Transverse colon (tissue), 4 donors: ENCODE data around the gene SDK1. TPM values are rescaled to one million over a fixed set of nuclear protein-coding genes. Genes with fewer than 3 reads are reported as not detected.

ENCODE experiments used
- DNase-seq: peaks from one replicate; pipeline ENCODE4 v3.0.0-alpha.2; 2019
- H3K27ac ChIP-seq, 4 donors: fragments of 200-600 bp; sonication (generic); 2 replicates each; pipeline ENCODE4 v1.5.1; 2016 to 2018; ENCODE audit warnings: inconsistent platforms in 4 of 4
- H3K27me3 ChIP-seq: fragments of 200-600 bp; sonication (generic); 2 replicates; pipeline ENCODE4 v1.5.1; 2017; ENCODE audit warnings: inconsistent platforms
- H3K36me3 ChIP-seq, 4 donors: fragments of 200-600 bp; sonication (generic); 2 replicates each; pipeline ENCODE4 v1.5.1; 2017 to 2019; ENCODE audit warnings: inconsistent platforms in 4 of 4
- H3K4me1 ChIP-seq, 4 donors: fragments of 200-600 bp; sonication (generic); 2 replicates each; pipeline ENCODE4 v1.5.1; 2017 to 2020; ENCODE audit warnings: inconsistent platforms in 4 of 4
- H3K4me3 ChIP-seq, 4 donors: fragments of 200-600 bp; sonication (generic); 1 replicate in 1 of 4; 2 replicates in 3 of 4; pipeline versions ENCODE4 v1.5.1 to v1.6.1; 2017 to 2019; ENCODE audit warnings: inconsistent platforms in 4 of 4
- H3K9me3 ChIP-seq, 2 donors: fragments of 200-600 bp; sonication (generic); 2 replicates each; pipeline ENCODE4 v1.5.1; 2017 to 2019; ENCODE audit warnings: inconsistent platforms in 2 of 2
- CTCF ChIP-seq, 5 experiments: fragments of 200-600 bp in 3 of 5; fragments of 450-650 bp in 2 of 5; sonication (generic) in 3 of 5; IDR thresholded peaks; 1 replicate in 2 of 5; 2 replicates in 3 of 5; pipeline ENCODE4 v1.5.1; 2016 to 2017; ENCODE audit warnings: antibody characterized with exemption in 5 of 5, inconsistent platforms in 3 of 5, mild to moderate bottlenecking in 2 of 5, moderate library complexity in 1 of 5
- EP300 ChIP-seq: sonication (generic); formaldehyde crosslinking; IDR thresholded peaks from one replicate; pipeline ENCODE4 v1.6.1; 2017; ENCODE audit warnings: antibody characterized with exemption, low read depth
- POLR2A ChIP-seq: fragments of 450-650 bp; IDR thresholded peaks from one replicate; pipeline ENCODE4 v1.6.1; 2016; ENCODE audit warnings: antibody characterized with exemption, mild to moderate bottlenecking, moderate library complexity
- POLR2AphosphoS5 ChIP-seq, 3 donors: sonication (generic); formaldehyde crosslinking; IDR thresholded peaks; one replicate each; pipeline ENCODE4 v1.6.1; 2016; ENCODE audit warnings: antibody characterized with exemption in 3 of 3
- WGBS, 2 donors: methylation state at CpG; one replicate each; pipeline ENCODE4 v1.1.5; 2018; ENCODE audit warnings: low coverage in 1 of 2; 5-methylcytosine and 5-hydroxymethylcytosine counted together
- in situ Hi-C, 4 donors: fragments of 200-750 bp; cut with MboI; loops; one replicate each; pipeline versions ENCODE4 v1.15.0 to v1.15.1; 2017; ENCODE audit warnings: low sequenced_read_pairs in 3 of 4, low pct_ligation_motif_present in 1 of 4, low pct_unique_long_range_greater_than_20kb in 1 of 4
- intact Hi-C: fragments of 100-400 bp; cut with DNase I; formaldehyde crosslinking; loops from one replicate; pipeline ENCODE4 v1.15.1; 2023; ENCODE audit warnings: low total_unique reads
- total RNA-seq, 4 donors: library from RNA; depleted of rRNA; stranded (reverse); fragments of >200 nt; gene quantifications; one replicate each; pipeline ENCODE4 v1.1.0, GENCODE V29; 2016

Gene SDK1
- total RNA-seq, 4 donors from 2014 or later = 4.0 to 8.6 (median 5.4) TPM

DNA sequence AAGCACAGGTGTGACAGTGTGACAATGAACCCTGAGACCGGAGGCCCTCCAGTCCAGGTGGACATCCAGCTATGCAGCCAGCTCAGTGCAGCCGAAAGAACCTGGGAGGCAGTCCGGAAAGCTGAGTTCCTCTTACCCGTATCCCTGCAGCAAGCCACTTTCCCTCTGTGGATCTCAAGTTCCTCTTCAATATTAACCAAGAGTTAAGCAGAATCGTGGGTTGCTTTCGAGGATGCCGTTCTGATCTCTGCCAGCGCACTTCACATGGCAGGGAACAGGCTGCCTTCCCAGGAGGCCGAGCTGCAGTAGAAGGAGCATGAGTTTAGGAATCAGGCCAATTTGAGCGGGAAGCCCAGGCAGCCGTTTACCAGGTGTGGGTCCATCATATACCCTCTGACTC, 591.6 kb downstream of the SDK1 start:
- Histone ChIP-seq H3K9me3 (no peaks in the 10 kb centered on the region), H3K27me3 (no peaks in the 10 kb centered on the region), H3K36me3 (no peaks in the 10 kb centered on the region), H3K4me1 (no peaks in the 10 kb centered on the region), H3K4me3 (no peak overlapping the region), H3K27ac (no peak overlapping the region)
- intact Hi-C loops (no loop called here), in situ Hi-C loops (loop anchor here in 2 of 4 donors (25.0 kb wide), 2 partner anchors 580 to 1030 kb away; partner anchors contain the start of gene SDK1 (in 1 of the 2))
- no peak for DNase-seq
- TF ChIP-seq CTCF (IDR thresholded peaks at IDR 0.05) (no peak), EP300 (no peak), POLR2A (no peak), POLR2AphosphoS5 (IDR thresholded peaks at IDR 0.05) (no peak)
- WGBS, 2 donors = 60 to 79% methylated on average over 1 to 11 of the region's 11 CpGs

DNA sequence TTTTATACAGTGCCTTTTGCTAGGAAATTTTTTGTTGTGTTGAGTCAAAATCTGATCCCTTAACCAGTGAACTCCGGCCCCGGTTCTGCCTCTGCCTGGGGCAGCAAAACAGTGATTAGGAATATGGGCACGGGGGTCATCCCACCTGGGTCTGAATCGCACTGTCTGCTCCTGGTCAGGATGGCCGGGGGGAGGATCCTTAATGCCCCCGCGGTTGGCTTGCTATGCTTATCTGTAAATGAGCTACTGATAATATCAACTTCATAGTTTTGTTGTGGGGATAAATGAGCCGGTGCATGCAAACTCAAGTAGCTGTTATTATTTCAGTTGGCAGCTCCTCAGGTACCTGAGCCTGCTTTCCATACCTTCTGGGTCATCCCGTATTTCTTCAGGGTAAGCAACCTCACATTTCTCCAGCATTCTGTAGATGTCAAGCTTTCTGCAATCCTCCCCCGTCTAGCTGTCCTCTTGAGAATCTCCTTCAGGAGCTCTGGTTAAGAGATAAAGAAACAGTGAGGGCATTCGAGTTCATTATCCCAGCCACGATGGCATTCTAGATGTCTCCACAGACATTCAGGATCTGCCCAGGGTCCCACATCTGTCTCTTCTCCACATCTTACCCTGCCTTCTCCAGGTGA, 592.2 kb downstream of the SDK1 start:
- intact Hi-C loops = no loop called here

DNA sequence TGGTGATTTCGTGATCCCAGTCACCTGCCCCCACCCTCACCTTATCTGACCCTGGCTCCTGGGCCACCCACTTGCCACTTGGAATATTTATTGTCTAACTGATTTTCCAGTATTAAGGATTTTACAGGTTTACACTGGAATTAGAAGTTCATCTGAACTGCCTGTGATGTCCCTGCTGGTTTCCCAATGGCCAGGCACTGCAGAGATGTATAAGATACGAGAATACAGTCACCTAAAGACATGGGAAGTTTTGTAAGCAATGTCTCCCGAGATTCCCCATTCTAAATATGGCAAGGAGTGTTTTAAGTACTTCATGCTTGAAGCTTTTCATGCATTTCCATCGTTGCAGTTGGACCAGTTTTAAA, 592.7 kb downstream of the SDK1 start:
- in situ Hi-C loops = loop anchor here in 2 of 4 donors (25.0 kb wide), 2 partner anchors 581 to 1031 kb away; partner anchors contain the start of gene SDK1 (in 1 of the 2)
- no peak overlapping the region for H3K27ac ChIP-seq

More for the DNA sequence above, 592.2 kb downstream of the SDK1 start:
- WGBS, 2 donors = 48 to 83% methylated on average over 4 to 12 of the region's 12 CpGs
- Histone ChIP-seq H3K4me3 (no peak overlapping the region), H3K36me3 (no peaks in the 10 kb centered on the region), H3K27me3 (no peaks in the 10 kb centered on the region), H3K27ac (no peak overlapping the region), H3K4me1 (no peaks in the 10 kb centered on the region), H3K9me3 (no peaks in the 10 kb centered on the region)
- DNase-seq = no peak
- in situ Hi-C loops = loop anchor here in 2 of 4 donors (25.0 kb wide), 2 partner anchors 581 to 1031 kb away; partner anchors contain the start of gene SDK1 (in 1 of the 2)
- no peak for TF ChIP-seq POLR2AphosphoS5 (IDR thresholded peaks at IDR 0.05)
- no peak for TF ChIP-seq POLR2A
- TF ChIP-seq EP300 = no peak
- no peak for TF ChIP-seq CTCF (IDR thresholded peaks at IDR 0.05)

More for the DNA sequence above, 592.7 kb downstream of the SDK1 start:
- H3K36me3 ChIP-seq = no peaks in the 10 kb centered on the region
- no peak for TF ChIP-seq POLR2A
- no peak for TF ChIP-seq EP300
- TF ChIP-seq CTCF (IDR thresholded peaks at IDR 0.05) = no peak
- TF ChIP-seq POLR2AphosphoS5 (IDR thresholded peaks at IDR 0.05) = no peak
- 59 to 63% methylated on average over 3 to 4 of the region's 4 CpGs for WGBS, 2 donors
- intact Hi-C loops = no loop called here
- H3K9me3 ChIP-seq = no peaks in the 10 kb centered on the region
- H3K4me1 ChIP-seq = no peaks in the 10 kb centered on the region
- no peaks in the 10 kb centered on the region for H3K27me3 ChIP-seq
- no peak for DNase-seq
- H3K4me3 ChIP-seq = no peak overlapping the region
